C4-2B (cell line): Measurements from ENCODE around the gene CYB561.

Experiments
- CTCF ChIP-seq: fragments of 450-650 bp; conservative IDR thresholded peaks from 2 replicates; pipeline ENCODE4 v1.5.1; 2017; ENCODE audit warnings: mild to moderate bottlenecking
- ZFX ChIP-seq: fragments of 450-650 bp; IDR thresholded peaks from 2 replicates; pipeline ENCODE4 v1.6.1; 2017

DNA sequence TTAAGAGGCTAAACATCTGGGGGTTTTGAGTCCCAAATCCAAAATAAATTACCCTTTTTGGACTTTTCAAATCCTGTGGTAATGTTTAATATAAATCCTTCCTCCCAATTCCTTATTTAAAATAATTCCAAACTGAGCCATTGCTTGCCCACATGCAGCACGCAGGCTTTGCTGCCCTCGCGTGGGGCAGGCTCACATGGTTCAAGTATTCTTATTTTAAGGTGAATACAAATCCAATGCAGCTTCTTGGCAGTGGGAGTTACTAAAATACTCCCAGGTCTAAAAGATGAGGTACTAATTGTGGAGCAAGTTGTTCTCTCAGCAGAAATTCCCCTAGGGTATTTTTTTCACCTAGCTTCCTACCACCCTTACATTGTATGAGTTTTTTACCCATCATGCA is 33.0 kb downstream of the CYB561 start:
- TF ChIP-seq CTCF = no peak
- TF ChIP-seq ZFX = no peak
